Keratinocyte (primary cell): Measurements from ENCODE around the gene SETBP1. TPM values are rescaled to one million over a fixed set of nuclear protein-coding genes. Genes with fewer than 3 reads are reported as not detected.

Experiments
- DNase-seq: peaks from one replicate; pipeline ENCODE4 v3.0.0-alpha.2; 2011; ENCODE audit warnings: low read depth, missing footprints, low spot score
- FAIRE-seq: peaks from 2 replicates; lab custom pipeline; 2011; peaks lifted over from hg19 to GRCh38; lab: Jason Lieb, UNC
- H2AFZ ChIP-seq: 2 replicates; pipeline ENCODE4 v1.6.0; 2012; ENCODE audit warnings: low read length, control low read depth, inconsistent platforms; ENCODE audit not compliant: control insufficient read depth
- H3K27ac ChIP-seq: 2 replicates; pipeline ENCODE4 v1.5.1; 2011; ENCODE audit warnings: low read length; ENCODE audit not compliant: control insufficient read depth, insufficient read depth
- H3K27me3 ChIP-seq: 3 replicates; pipeline ENCODE4 v1.6.0; 2011; ENCODE audit warnings: low read length; ENCODE audit not compliant: control insufficient read depth, insufficient read depth; ENCODE audit errors: extremely low read depth
- H3K36me3 ChIP-seq, 2 experiments: 2 replicates in 1 of 2; 3 replicates in 1 of 2; pipeline ENCODE4 v1.5.1; 2011; ENCODE audit warnings: low read length in 2 of 2, mild to moderate bottlenecking in 1 of 2; ENCODE audit not compliant: control insufficient read depth in 2 of 2, insufficient read depth in 2 of 2; ENCODE audit errors: extremely low read depth in 1 of 2
- H3K4me1 ChIP-seq: 3 replicates; pipeline ENCODE4 v1.5.1; 2011; ENCODE audit warnings: low read length; ENCODE audit not compliant: control insufficient read depth, insufficient read depth; ENCODE audit errors: extremely low read depth
- H3K4me2 ChIP-seq: 3 replicates; pipeline ENCODE4 v1.6.0; 2011; ENCODE audit warnings: low read depth, low read length; ENCODE audit not compliant: control insufficient read depth, insufficient read depth; ENCODE audit errors: extremely low read depth
- H3K4me3 ChIP-seq, 3 experiments: fragments of 200-600 bp in 1 of 3; sonication (generic) in 1 of 3; 2 replicates in 2 of 3; 3 replicates in 1 of 3; pipeline ENCODE4 v1.5.1; 2011 to 2016; ENCODE audit warnings: low read length in 3 of 3, mild to moderate bottlenecking in 3 of 3, control low read depth in 2 of 3, inconsistent platforms in 1 of 3, low read depth in 1 of 3, mixed read lengths in 1 of 3, mixed run types in 1 of 3, moderate library complexity in 1 of 3; ENCODE audit not compliant: control insufficient read depth in 2 of 3, insufficient read depth in 2 of 3; ENCODE audit errors: extremely low read depth in 1 of 3
- H3K79me2 ChIP-seq: 2 replicates; pipeline ENCODE4 v1.6.0; 2012; ENCODE audit warnings: low read length; ENCODE audit not compliant: control insufficient read depth, insufficient read depth
- H3K9ac ChIP-seq: 3 replicates; pipeline ENCODE4 v1.6.0; 2011; ENCODE audit warnings: low read length; ENCODE audit not compliant: control insufficient read depth, insufficient read depth; ENCODE audit errors: extremely low read depth
- H3K9me1 ChIP-seq: 3 replicates; pipeline ENCODE4 v1.6.0; 2011; ENCODE audit warnings: low read length; ENCODE audit not compliant: control insufficient read depth, insufficient read depth; ENCODE audit errors: extremely low read depth
- H3K9me3 ChIP-seq: 2 replicates; pipeline ENCODE4 v1.5.1; 2012; ENCODE audit warnings: low read depth, low read length; ENCODE audit not compliant: control insufficient read depth
- H4K20me1 ChIP-seq: 3 replicates; pipeline ENCODE4 v1.6.0; 2011; ENCODE audit warnings: low read length; ENCODE audit not compliant: control insufficient read depth, insufficient read depth; ENCODE audit errors: extremely low read depth
- CTCF ChIP-seq, 3 experiments: IDR thresholded peaks in 1 of 3; conservative IDR thresholded peaks in 1 of 3; optimal IDR thresholded peaks in 1 of 3; 2 replicates in 2 of 3; 3 replicates in 1 of 3; pipeline versions ENCODE3 to v1.5.1; 2011; ENCODE audit warnings: low read length in 3 of 3, mild to moderate bottlenecking in 3 of 3, moderate library complexity in 2 of 3, control low read depth in 1 of 3, inconsistent platforms in 1 of 3; ENCODE audit not compliant: insufficient read depth in 2 of 3; ENCODE audit errors: extremely low read depth in 1 of 3
- EZH2 ChIP-seq: IDR thresholded peaks from one replicate; pipeline ENCODE4 v1.6.1; 2012; ENCODE audit warnings: inconsistent platforms, mild to moderate bottlenecking, low read length, moderate library complexity
- dilution Hi-C: fragments of 300-500 bp; cut with MboI; formaldehyde crosslinking; loops from one replicate; pipeline ENCODE4 v1.7.0; 2020; ENCODE audit warnings: low sequenced_read_pairs; ENCODE audit not compliant: extremely low pct_ligation_motif_present
- polyA plus RNA-seq, 5 experiments: library from polyadenylated mRNA; depleted of rRNA in 3 of 5; stranded (reverse) in 3 of 5; stranded (forward) in 1 of 5; unstranded in 1 of 5; fragments of >200 nt; gene quantifications; 1 replicate in 1 of 5; 2 replicates in 3 of 5; 3 replicates in 1 of 5; pipeline versions ENCODE4 v1.2.1 to v1.2.3, GENCODE V29; 2011 to 2012; ENCODE audit warnings: missing spikeins in 2 of 5, low read depth in 1 of 5, low replicate concordance in 1 of 5

Gene SETBP1
- polyA plus RNA-seq, 1 donor (not counting 4 experiments of a cell fraction or from before 2014, with no cell fraction given), result 3.3 TPM

GRCh38 chr18:44778788-44779187 lies 98.1 kb downstream of the SETBP1 start:
- no peak overlapping the region for H2AFZ ChIP-seq
- H3K9ac ChIP-seq, result no peak overlapping the region
- H3K4me1 ChIP-seq, result no peaks in the 10 kb centered on the region
- H3K4me2 ChIP-seq, result no peak overlapping the region
- H3K36me3 ChIP-seq, result no peaks in the 10 kb centered on the region
- FAIRE-seq (peak; percentile 13), DNase-seq (no peak)
- TF ChIP-seq CTCF (optimal IDR thresholded peaks at IDR 0.05 in 1 of 3, IDR thresholded peaks at IDR 0.05 in 1 of 3, conservative IDR thresholded peaks at IDR 0.05 in 1 of 3; ENCODE audit: extremely low read depth in 1 of 3, insufficient read depth in 2 of 3, low read length in 3 of 3) (no peak), EZH2 (no peak)
- no peaks in the 10 kb centered on the region for H3K9me1 ChIP-seq
- no peaks in the 10 kb centered on the region for H3K9me3 ChIP-seq
- no peak overlapping the region for H3K27ac ChIP-seq
- no peak overlapping the region for H3K4me3 ChIP-seq
- H4K20me1 ChIP-seq, result no peaks in the 10 kb centered on the region
- no peaks in the 10 kb centered on the region for H3K27me3 ChIP-seq
- dilution Hi-C loops, result no loop called here
- H3K79me2 ChIP-seq, result no peaks in the 10 kb centered on the region

- H3K4me3 ChIP-seq, result no peak overlapping the region
- no peak for TF ChIP-seq CTCF (optimal IDR thresholded peaks at IDR 0.05 in 1 of 3, IDR thresholded peaks at IDR 0.05 in 1 of 3, conservative IDR thresholded peaks at IDR 0.05 in 1 of 3; ENCODE audit: extremely low read depth in 1 of 3, insufficient read depth in 2 of 3, low read length in 3 of 3)
- no peak for TF ChIP-seq EZH2
- H3K4me2 ChIP-seq, result no peak overlapping the region
- H4K20me1 ChIP-seq, result no peaks in the 10 kb centered on the region
- no peaks in the 10 kb centered on the region for H3K9me1 ChIP-seq
- no peak overlapping the region for H3K27ac ChIP-seq
- DNase-seq (no peak), FAIRE-seq (no peak)
- H2AFZ ChIP-seq, result no peak overlapping the region
- H3K36me3 ChIP-seq, result no peaks in the 10 kb centered on the region
- H3K9ac ChIP-seq, result no peak overlapping the region
- H3K9me3 ChIP-seq, result no peaks in the 10 kb centered on the region
- no peaks in the 10 kb centered on the region for H3K4me1 ChIP-seq
- dilution Hi-C loops, result no loop called here
- H3K79me2 ChIP-seq, result no peaks in the 10 kb centered on the region
- H3K27me3 ChIP-seq, result no peaks in the 10 kb centered on the region
These were observed 99.1 kb downstream of the SETBP1 start for GRCh38 chr18:44779753-44780292.
